Activated T-helper 2 cell treated with anti-CD3 and anti-CD28 coated beads, Interferon-gamma antibody, Interleukin-2, Interleukin-4, amounts not matched to agents 10 μg/mL and 5 μg/mL and 100 μg/mL, durations not matched to agents 14 hours and 24 hours and 36 hours (primary cell): ENCODE data around the gene URM1. TPM values are rescaled to one million over a fixed set of nuclear protein-coding genes. Genes with fewer than 3 reads are reported as not detected.

ENCODE experiments used
- DNase-seq: peaks from one replicate; pipeline ENCODE4 v3.0.0; 2021; ENCODE audit warnings: low spot score
- H3K27ac Mint-ChIP-seq: one replicate; pipeline ENCODE4 v1.8.0; 2021; ENCODE audit warnings: mixed read lengths
- H3K27me3 Mint-ChIP-seq: one replicate; pipeline ENCODE4 v1.8.0; 2021; ENCODE audit warnings: low read depth, mixed read lengths
- H3K36me3 Mint-ChIP-seq: one replicate; pipeline ENCODE4 v1.8.0; 2021; ENCODE audit warnings: low read depth, mixed read lengths
- H3K4me1 Mint-ChIP-seq: one replicate; pipeline ENCODE4 v1.8.0; 2021; ENCODE audit warnings: low read depth, mixed read lengths
- H3K4me3 Mint-ChIP-seq: one replicate; pipeline ENCODE4 v1.8.0; 2021; ENCODE audit warnings: low read depth, mild to moderate bottlenecking, moderate library complexity, mixed read lengths
- H3K9me3 Mint-ChIP-seq: one replicate; pipeline ENCODE4 v1.8.0; 2021; ENCODE audit warnings: mixed read lengths
- intact Hi-C: fragments of 100-400 bp; cut with micrococcal nuclease; formaldehyde crosslinking; loops from one replicate; pipeline ENCODE4 v1.15.1; 2023
- total RNA-seq: library from RNA; stranded (reverse); gene quantifications from 2 replicates; pipeline ENCODE4 v1.2.3, GENCODE V29; 2022

The URM1 gene
- total RNA-seq, 1 donor from 2014 or later: 78.7 TPM

DNA sequence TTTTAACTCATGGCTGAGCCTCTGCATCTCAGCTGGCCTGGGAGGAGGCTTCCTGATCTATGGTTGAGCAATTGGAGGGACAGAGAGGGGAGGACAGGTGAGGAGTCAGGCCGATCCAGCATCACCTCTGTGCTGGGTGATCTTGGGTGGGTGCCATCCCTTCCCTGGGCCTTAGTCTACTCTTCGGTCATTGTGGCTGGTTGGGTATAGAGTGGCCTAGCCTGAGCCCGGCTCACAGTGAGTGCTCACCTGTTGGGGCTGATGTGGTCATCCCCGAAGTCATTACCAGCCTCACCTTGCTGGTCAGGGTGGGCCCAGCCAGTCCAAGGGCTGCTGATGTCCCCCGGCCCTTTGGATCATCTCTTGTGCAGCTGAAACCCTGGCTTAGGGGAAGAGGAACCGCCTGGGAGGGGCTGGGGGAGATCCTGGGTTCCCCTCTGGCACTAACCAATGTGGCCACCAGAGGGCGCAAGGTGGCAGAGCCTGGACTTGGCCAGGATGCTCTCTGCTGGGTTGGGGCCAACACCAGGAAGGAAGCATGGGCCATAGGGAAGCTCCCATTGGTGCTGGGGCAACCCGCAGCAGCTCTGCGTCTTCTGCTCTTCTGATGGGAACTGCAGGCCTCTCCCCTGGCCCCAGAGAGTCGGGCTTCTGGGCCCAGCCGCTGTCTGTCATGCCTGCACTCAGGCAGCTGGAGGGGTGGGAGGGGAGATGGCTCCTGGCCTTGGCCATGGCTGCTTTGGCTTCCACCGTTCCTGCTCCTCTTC is 67.4 kb downstream of the URM1 start:
- Mint-ChIP-seq H3K4me3 (no peak overlapping the region), H3K27ac (no peak overlapping the region), H3K36me3 (no peaks in the 10 kb centered on the region), H3K27me3 (no peaks in the 10 kb centered on the region), H3K9me3 (no peaks in the 10 kb centered on the region), H3K4me1 (peaks cover 4% of the 10 kb centered on the region)
- intact Hi-C loops: no loop called here
- peak; percentile 72 for DNase-seq

GRCh38 chr9:128439273-128439672 is 68.1 kb downstream of the URM1 start:
- Mint-ChIP-seq H3K27ac (no peak overlapping the region), H3K4me3 (no peak overlapping the region), H3K36me3 (no peaks in the 10 kb centered on the region), H3K9me3 (no peaks in the 10 kb centered on the region), H3K4me1 (peaks cover 4% of the 10 kb centered on the region), H3K27me3 (no peaks in the 10 kb centered on the region)
- DNase-seq: no peak
- intact Hi-C loops: no loop called here

Other genes starting within 250 kb of the URM1 start
- 67.8 and 77.6 TPM in 2 replicates for gene PTGES2, start 243.6 kb upstream of the URM1 start, total RNA-seq
- not detected in 2 replicates for gene LCN2, start 221.9 kb upstream of the URM1 start, total RNA-seq
- gene BBLN, start 211.1 kb upstream of the URM1 start, total RNA-seq: 93.8 and 103 TPM in 2 replicates
- 150 TPM in 2 replicates for gene CIZ1, start 179.8 kb upstream of the URM1 start, total RNA-seq
- gene DNM1, start 168.0 kb upstream of the URM1 start, total RNA-seq: 0.90 and 2.4 TPM in 2 replicates
- gene GOLGA2, start 95.4 kb upstream of the URM1 start, total RNA-seq: 44.0 and 47.9 TPM in 2 replicates
- 13.5 and 13.7 TPM in 2 replicates for gene SWI5, start 95.1 kb upstream of the URM1 start, total RNA-seq
- gene TRUB2, start 48.9 kb upstream of the URM1 start, total RNA-seq: 33.5 and 36.1 TPM in 2 replicates
- 49.6 and 52.2 TPM in 2 replicates for gene COQ4, start 48.5 kb upstream of the URM1 start, total RNA-seq
- 30.5 and 32.0 TPM in 2 replicates for gene SLC27A4, start 30.8 kb upstream of the URM1 start, total RNA-seq
- 8.2 and 9.3 TPM in 2 replicates for gene CERCAM, start 49.5 kb downstream of the URM1 start, total RNA-seq
- gene ODF2, start 84.6 kb downstream of the URM1 start, total RNA-seq: 61.5 and 64.4 TPM in 2 replicates
- 56.0 and 57.5 TPM in 2 replicates for gene GLE1, start 133.3 kb downstream of the URM1 start, total RNA-seq
- 286 and 303 TPM in 2 replicates for gene SPTAN1, start 181.2 kb downstream of the URM1 start, total RNA-seq